Measurements from ENCODE around the gene SH2D1B. TPM values are rescaled to one million over a fixed set of nuclear protein-coding genes. Genes with fewer than 3 reads are reported as not detected.
"Not testable (repeated sequence)": the region's sequence is repeated elsewhere in the genome, so short reads cannot be mapped to it uniquely, and the experiment has no call there.

SH2D1B gene
- total RNA-seq, 1 experiment from 2014 or later = not detected

DNA sequence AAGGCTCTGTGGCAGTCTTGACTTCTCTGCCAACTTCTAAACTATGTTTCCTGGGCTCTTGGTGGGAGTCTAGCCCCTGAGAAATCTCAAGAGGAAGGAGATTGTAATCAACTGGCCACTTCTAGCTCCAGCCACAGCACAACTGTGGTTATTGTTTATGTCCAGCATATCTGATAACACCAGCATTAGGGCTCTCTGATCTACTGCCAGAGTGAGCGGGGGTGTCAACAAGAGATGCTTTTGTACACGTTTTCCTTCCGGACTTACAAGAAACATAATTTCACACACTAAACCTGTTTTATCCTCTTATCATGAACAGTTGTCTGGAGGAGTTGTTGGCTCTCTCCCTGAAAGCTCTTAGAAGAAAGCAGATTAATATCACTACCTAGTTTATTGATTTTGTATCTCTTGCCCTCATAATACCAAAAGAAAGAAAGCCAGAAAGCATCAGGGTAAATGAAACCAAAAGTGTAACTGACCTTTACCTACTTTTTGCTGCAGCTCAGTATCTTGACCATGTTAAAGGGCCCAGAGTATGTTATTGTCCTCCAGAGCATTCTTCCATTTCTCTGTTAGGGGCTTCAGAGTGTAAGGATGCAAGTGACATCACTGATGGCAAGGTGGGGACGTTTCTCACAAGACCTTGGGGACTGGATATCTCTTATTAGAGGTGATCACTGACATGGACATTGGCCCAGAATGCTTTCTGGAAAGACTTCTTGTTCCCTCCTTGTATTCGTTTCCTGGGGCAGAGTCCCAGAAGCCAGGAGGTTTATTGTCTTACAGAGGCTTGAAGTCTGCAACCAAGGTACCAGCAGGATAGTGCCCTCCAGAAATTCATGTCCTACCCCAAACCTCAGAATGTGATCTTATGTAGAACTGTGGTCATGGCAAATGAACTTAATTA, 9.6 kb upstream of the SH2D1B start:
- intact Hi-C loops (cut with micrococcal nuclease; ENCODE audit: unreplicated experiment) = loop anchor here (5.0 kb wide), 1 partner anchor 76 kb away; the partner anchor contains the start of gene UHMK1
- Mint-ChIP-seq H3K27me3 (ENCODE audit: unreplicated experiment) (no peaks in the 10 kb centered on the region), H3K9me3 (ENCODE audit: low read depth, unreplicated experiment) (peaks cover 16% of the 10 kb centered on the region), H3K4me1 (ENCODE audit: low read depth, unreplicated experiment) (peaks cover 48% of the 10 kb centered on the region), H3K27ac (ENCODE audit: unreplicated experiment) (peak overlapping the region; percentile 35), H3K4me3 (ENCODE audit: low read depth, unreplicated experiment) (peak overlapping the region; percentile 3), H3K36me3 (ENCODE audit: insufficient read depth, unreplicated experiment) (peaks cover 5% of the 10 kb centered on the region)
- CTCF ChIA-PET = interaction anchor here (0.7 kb wide), 1 partner anchor 76 kb away, joined by 3 read pairs; the partner anchor contains the start of gene UHMK1
- TF ChIP-seq, protein P1, sequence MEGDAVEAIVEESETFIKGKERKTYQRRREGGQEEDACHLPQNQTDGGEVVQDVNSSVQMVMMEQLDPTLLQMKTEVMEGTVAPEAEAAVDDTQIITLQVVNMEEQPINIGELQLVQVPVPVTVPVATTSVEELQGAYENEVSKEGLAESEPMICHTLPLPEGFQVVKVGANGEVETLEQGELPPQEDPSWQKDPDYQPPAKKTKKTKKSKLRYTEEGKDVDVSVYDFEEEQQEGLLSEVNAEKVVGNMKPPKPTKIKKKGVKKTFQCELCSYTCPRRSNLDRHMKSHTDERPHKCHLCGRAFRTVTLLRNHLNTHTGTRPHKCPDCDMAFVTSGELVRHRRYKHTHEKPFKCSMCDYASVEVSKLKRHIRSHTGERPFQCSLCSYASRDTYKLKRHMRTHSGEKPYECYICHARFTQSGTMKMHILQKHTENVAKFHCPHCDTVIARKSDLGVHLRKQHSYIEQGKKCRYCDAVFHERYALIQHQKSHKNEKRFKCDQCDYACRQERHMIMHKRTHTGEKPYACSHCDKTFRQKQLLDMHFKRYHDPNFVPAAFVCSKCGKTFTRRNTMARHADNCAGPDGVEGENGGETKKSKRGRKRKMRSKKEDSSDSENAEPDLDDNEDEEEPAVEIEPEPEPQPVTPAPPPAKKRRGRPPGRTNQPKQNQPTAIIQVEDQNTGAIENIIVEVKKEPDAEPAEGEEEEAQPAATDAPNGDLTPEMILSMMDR (IDR thresholded peaks at IDR 0.05; ENCODE audit: unreplicated experiment) = no peak
- no TSS peak for BruUV-seq (replicated peaks)
- DNase-seq = no peak

DNA sequence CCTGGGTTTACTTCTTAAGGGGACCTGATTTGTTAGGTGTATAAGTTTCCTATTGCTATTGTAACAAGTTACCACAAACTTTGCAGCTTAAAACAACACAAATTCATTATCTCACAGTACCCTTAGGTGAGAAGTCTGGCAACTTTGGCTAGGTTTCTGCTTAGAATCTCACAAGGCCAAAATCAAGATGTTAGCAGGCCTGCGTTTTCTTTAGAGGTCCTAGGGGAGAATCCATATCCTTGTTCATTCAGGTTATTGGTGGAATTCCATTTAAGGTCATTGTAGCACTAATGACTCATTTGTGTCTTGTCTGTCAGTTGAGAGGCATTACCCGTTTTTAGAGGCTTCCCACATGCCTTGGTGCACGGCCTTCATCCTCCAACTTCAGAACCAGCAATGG, 8.2 kb upstream of the SH2D1B start:
- intact Hi-C loops (cut with micrococcal nuclease; ENCODE audit: unreplicated experiment) = loop anchor here (5.0 kb wide), 1 partner anchor 77 kb away; the partner anchor contains the start of gene UHMK1
- DNase-seq = no peak
- H3K36me3 Mint-ChIP-seq (ENCODE audit: insufficient read depth, unreplicated experiment) = peaks cover 5% of the 10 kb centered on the region
- TSS peak; percentile 61 for BruUV-seq (replicated peaks)
- peak overlapping the region; percentile 23 for H3K4me3 Mint-ChIP-seq (ENCODE audit: low read depth, unreplicated experiment)
- CTCF ChIA-PET = interaction anchor here (0.6 to 1.3 kb wide), 7 partner anchors 11 to 339 kb away, joined by 3 to 5 read pairs (median 3); no protein-coding TSS in a partner anchor
- H3K9me3 Mint-ChIP-seq (ENCODE audit: low read depth, unreplicated experiment) = peaks cover 16% of the 10 kb centered on the region
- peak overlapping the region; percentile 94 for H3K27ac Mint-ChIP-seq (ENCODE audit: unreplicated experiment)
- no peaks in the 10 kb centered on the region for H3K27me3 Mint-ChIP-seq (ENCODE audit: unreplicated experiment)
- peaks cover 48% of the 10 kb centered on the region for H3K4me1 Mint-ChIP-seq (ENCODE audit: low read depth, unreplicated experiment)
- TF ChIP-seq, protein P1 (IDR thresholded peaks at IDR 0.05; ENCODE audit: unreplicated experiment) = no peak

GRCh38 chr1:162419450-162419931, 7.6 kb upstream of the SH2D1B start:
- H3K36me3 Mint-ChIP-seq (ENCODE audit: insufficient read depth, unreplicated experiment); H3K27me3 Mint-ChIP-seq (ENCODE audit: unreplicated experiment); BruUV-seq (replicated peaks); intact Hi-C loops (cut with micrococcal nuclease; ENCODE audit: unreplicated experiment): not testable (repeated sequence)
- peak; percentile 75 for DNase-seq
- Mint-ChIP-seq H3K9me3 (ENCODE audit: low read depth, unreplicated experiment) (peaks cover 13% of the 10 kb centered on the region), H3K4me1 (ENCODE audit: low read depth, unreplicated experiment) (peaks cover 48% of the 10 kb centered on the region), H3K4me3 (ENCODE audit: low read depth, unreplicated experiment) (peak overlapping the region; percentile 23), H3K27ac (ENCODE audit: unreplicated experiment) (peak overlapping the region; percentile 94)
- CTCF ChIA-PET = interaction anchor here (0.6 to 1.8 kb wide), 8 partner anchors 11 to 338 kb away, joined by 3 to 5 read pairs (median 3); no protein-coding TSS in a partner anchor

- H3K27me3 Mint-ChIP-seq (ENCODE audit: unreplicated experiment); H3K9me3 Mint-ChIP-seq (ENCODE audit: low read depth, unreplicated experiment); H3K36me3 Mint-ChIP-seq (ENCODE audit: insufficient read depth, unreplicated experiment); intact Hi-C loops (cut with micrococcal nuclease; ENCODE audit: unreplicated experiment); BruUV-seq (replicated peaks); H3K4me3 Mint-ChIP-seq (ENCODE audit: low read depth, unreplicated experiment): not testable (repeated sequence)
- Mint-ChIP-seq H3K4me1 (ENCODE audit: low read depth, unreplicated experiment) (peaks cover 46% of the 10 kb centered on the region), H3K27ac (ENCODE audit: unreplicated experiment) (peak overlapping the region; percentile 94)
- peak; percentile 38 for DNase-seq
- CTCF ChIA-PET = interaction anchor here (1.3 to 1.8 kb wide), 2 partner anchors 13 to 16 kb away, joined by 3 to 5 read pairs; no protein-coding TSS in a partner anchor
Observed at GRCh38 chr1:162418584-162418983, 6.6 kb upstream of the SH2D1B start.

- CTCF ChIA-PET = no interaction called here
- Mint-ChIP-seq H3K4me3 (ENCODE audit: low read depth, unreplicated experiment) (no peak overlapping the region), H3K4me1 (ENCODE audit: low read depth, unreplicated experiment) (peaks cover 40% of the 10 kb centered on the region), H3K9me3 (ENCODE audit: low read depth, unreplicated experiment) (peaks cover 4% of the 10 kb centered on the region), H3K27me3 (ENCODE audit: unreplicated experiment) (no peaks in the 10 kb centered on the region), H3K36me3 (ENCODE audit: insufficient read depth, unreplicated experiment) (no peaks in the 10 kb centered on the region), H3K27ac (ENCODE audit: unreplicated experiment) (no peak overlapping the region)
- intact Hi-C loops (cut with micrococcal nuclease; ENCODE audit: unreplicated experiment) = no loop called here
- DNase-seq = no peak
- TF ChIP-seq, protein P1 (IDR thresholded peaks at IDR 0.05; ENCODE audit: unreplicated experiment) = no peak
- BruUV-seq (replicated peaks) = no TSS peak
Observed at GRCh38 chr1:162417650-162418049, 5.7 kb upstream of the SH2D1B start.

Data from Calu3 (cell line).